KBM-7 (cell line): ENCODE results near the gene LCAT.
"Not testable (repeated sequence)": the region's sequence is repeated elsewhere in the genome, so short reads cannot be mapped to it uniquely, and the experiment has no call there.

Experiments
- DNase-seq: peaks from one replicate; pipeline ENCODE4 v3.0.0-alpha.2; 2015
- in situ Hi-C: fragments of 300-500 bp; cut with MboI; formaldehyde crosslinking; loops from 2 replicates; pipeline ENCODE4 v1.14.3; 2020; ENCODE audit warnings: low sequenced_read_pairs, low pct_unique_long_range_greater_than_20kb, mixed read lengths

LCAT gene, protein sequence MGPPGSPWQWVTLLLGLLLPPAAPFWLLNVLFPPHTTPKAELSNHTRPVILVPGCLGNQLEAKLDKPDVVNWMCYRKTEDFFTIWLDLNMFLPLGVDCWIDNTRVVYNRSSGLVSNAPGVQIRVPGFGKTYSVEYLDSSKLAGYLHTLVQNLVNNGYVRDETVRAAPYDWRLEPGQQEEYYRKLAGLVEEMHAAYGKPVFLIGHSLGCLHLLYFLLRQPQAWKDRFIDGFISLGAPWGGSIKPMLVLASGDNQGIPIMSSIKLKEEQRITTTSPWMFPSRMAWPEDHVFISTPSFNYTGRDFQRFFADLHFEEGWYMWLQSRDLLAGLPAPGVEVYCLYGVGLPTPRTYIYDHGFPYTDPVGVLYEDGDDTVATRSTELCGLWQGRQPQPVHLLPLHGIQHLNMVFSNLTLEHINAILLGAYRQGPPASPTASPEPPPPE

GRCh38 chr16:67943619-67944504, at the start of gene LCAT:
Gene LCAT, minus strand, starts transcription at chr16:67944120. Its CDS starts 19 bp downstream, at chr16:67944101.
- in situ Hi-C loops: no loop called here

DNA sequence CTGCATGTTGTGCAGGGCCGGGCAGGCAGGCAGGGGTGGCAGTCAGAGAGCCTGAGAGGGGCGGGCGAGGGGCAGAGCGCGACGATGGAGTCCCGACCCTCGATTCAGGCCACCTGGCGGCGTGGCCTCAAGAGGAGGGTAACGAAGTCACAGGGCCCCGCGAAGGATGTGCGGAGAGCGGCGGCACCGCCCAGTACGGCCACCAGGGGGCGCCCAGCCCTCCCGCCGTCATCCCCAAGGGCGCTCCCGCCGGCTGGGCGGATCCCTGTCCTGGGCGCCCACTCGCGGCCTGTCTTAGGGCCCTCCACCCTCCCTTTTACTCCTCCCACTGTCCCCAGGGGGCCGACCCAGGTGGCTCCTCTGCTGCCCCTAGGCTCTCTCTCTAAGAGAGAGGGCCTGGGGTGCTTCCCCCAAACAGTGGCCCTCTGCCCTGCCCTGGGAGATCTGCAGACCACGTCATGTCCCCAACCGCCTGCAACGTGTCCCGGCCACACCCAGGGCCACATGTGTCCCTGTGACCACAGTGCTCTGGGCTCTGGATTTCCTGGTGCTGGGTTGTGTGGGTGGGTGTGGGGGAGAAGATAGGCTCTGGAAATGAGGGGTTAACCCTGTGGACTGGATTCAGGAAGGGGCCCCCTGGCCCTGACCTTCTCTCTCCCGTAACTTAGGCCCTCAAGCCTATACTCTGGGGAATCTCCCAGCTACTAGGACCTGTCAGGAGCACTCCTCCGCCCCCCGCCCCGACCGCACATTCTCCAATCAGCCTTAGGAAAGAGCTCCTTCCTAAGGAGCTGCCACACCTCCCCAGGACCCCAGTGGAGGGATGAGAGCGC, 49.5 kb upstream of the LCAT start:
- in situ Hi-C loops: no loop called here
- peak; percentile 93 for DNase-seq

More at GRCh38 chr16:67943619-67944504, at the start of gene LCAT:
- no peak for DNase-seq

DNA sequence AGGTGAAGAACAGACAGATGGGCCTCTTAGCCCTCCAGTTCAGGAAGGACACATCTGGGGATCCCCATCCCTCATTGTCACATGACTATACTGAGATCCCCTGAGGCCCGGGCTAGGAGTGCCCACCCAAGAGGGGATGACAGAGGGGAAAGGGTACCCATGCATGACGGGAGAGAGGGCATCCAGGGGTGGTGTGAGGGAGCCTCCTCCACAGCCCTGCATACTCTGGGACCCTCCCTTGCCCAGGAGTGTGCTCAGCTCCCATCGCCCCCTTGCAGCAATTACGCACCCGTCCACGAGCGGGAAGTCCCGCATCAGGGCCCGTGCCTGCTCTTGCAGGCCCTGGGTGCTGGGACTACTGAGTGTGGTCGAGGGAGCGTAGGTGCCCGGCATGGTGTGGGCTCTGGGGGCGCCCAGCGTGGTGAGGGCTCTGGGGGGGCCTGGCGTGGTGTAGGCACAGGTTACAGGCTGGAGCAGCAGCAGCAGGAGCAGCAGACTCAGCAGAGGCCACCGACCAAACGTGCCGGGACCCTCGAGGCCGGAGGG, 48.8 kb upstream of the LCAT start:
- DNase-seq: no peak
- in situ Hi-C loops: no loop called here

DNA sequence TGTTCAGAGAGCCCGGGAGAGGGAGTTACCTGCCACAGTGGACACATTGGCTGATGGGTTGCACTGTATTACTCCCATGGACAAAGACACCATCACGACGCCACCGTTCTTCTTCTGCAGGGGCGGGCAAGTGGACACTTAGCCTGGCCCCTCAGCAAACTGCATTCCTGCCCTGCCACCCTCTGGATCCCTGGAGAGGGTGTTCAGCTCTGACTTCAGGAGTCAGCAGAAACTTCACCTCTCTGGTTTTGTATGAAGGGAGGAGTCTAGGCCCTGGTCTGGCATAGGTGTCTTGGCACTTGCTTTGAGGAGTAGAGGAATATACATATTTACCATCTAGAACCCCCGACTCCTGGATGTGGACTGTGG, 46.1 kb upstream of the LCAT start:
- DNase-seq: no peak
- in situ Hi-C loops: no loop called here

DNA sequence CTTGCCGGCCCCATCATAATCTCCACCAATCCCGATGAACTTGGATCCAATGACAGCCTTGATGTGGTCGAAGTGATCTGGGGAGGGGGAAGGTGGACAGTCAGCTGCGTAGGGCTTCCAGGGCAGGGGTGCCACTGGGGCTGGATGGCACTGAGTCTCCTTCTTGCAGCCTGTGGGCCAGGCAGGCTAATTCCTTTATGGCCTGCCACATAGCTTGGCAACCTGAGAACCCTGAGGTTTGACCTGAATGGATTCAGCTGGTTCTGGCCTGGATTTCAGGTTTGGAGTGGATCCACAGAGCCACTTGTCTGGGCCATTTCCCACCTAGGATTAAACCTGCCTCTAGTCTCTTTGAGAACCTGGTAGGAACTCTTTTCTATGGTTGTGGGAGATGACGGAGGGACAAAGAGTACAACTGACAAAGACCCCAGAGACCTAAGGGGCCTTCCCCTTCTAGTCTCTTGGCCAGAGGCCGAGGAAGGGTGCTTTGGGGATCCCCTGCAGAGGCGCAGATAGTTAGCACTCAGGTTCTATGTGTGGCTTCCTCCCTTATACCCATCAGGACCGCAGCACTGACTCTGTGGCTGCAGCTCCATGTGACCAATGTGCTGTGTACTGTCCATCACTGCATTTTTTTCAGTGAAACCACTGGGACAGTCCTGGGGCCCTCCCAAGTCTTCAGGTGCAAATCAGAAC, 45.5 kb upstream of the LCAT start:
- DNase-seq: no peak
- in situ Hi-C loops: no loop called here

DNA sequence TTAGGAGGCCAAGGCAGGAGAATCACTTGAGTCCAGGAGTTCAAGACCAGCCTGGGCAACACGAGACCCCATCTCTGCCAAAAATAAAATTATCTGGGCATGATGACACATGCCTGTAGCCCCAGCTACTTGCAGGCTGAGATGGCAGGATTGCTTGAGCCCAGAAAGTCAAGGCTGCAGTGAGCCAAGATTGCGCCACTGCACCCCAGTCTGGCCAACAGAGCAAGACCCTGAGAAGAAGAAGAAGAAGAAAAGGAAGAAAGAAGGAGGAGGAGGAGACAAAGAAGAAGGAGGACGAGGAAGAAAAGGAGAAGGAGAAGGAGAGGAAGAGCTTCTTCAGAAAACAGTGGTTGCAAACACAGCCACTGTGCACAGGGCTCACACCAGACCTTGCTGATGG, 44.8 kb upstream of the LCAT start:
- DNase-seq: no peak
- in situ Hi-C loops: no loop called here

DNA sequence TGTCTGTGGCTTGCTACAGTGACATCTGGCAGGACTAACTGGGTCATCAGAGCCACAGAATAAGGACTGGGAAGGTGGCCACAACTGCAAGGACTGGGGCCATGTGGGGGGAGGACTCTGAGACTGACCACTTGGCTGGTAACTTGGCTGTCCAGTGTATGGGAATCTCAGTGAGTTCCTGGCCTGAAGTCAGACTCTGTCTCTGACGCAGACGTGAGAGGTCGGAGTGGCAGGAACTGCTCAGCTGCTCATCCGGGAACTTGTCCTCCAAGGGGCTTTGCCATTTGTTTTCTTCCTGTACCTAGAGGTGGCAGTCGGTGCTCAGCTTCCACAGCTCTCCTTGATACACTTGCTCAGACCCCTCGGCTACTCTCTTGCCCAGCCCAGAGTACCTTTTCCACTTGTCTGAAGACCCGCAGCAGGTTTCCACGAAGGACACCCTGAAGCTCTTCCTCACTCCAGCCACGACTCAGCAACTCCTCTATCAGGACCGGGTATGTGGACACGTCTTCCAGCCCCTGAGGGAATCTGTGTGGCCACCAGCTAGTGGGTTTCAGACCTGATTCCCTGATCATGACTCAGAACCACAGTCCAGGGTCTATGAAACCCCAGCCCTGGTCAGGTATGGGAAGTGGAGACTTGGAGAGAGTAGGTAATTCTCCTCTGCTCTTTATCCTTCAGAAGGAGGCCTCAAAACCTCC, 43.7 kb upstream of the LCAT start:
- in situ Hi-C loops: no loop called here
- DNase-seq: no peak

DNA sequence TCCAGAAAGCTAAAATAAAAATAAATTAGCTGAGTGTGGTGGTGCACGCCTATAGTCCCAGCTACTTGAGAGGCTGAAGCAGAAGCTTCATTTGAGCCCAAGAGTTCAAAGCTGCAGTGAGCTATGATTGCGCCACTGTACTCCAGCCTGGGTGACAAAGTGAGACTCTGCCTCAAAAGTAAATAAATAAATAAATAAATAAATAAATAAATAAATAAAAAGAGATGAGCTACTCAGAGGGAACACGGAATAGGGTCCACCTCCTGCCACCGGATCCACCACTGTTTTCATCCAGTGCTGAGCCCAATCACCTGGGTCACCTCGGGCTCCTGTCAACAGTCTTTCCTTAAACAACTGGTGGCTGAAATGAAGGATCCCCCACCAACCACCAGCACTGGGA, 43.0 kb upstream of the LCAT start:
- in situ Hi-C loops: no loop called here

GRCh38 chr16:67982011-67982696, 38.2 kb upstream of the LCAT start:
- in situ Hi-C loops: no loop called here

More for the DNA sequence above, 43.0 kb upstream of the LCAT start:
- no peak for DNase-seq

GRCh38 chr16:67979955-67980678, 36.2 kb upstream of the LCAT start, which contains the start of gene DPEP3:
Gene DPEP3, minus strand, starts transcription at chr16:67980499. Its CDS starts 119 bp downstream, at chr16:67980380.
- in situ Hi-C loops: no loop called here
- DNase-seq: no peak

More at GRCh38 chr16:67982011-67982696, 38.2 kb upstream of the LCAT start:
- DNase-seq: no peak

DNA sequence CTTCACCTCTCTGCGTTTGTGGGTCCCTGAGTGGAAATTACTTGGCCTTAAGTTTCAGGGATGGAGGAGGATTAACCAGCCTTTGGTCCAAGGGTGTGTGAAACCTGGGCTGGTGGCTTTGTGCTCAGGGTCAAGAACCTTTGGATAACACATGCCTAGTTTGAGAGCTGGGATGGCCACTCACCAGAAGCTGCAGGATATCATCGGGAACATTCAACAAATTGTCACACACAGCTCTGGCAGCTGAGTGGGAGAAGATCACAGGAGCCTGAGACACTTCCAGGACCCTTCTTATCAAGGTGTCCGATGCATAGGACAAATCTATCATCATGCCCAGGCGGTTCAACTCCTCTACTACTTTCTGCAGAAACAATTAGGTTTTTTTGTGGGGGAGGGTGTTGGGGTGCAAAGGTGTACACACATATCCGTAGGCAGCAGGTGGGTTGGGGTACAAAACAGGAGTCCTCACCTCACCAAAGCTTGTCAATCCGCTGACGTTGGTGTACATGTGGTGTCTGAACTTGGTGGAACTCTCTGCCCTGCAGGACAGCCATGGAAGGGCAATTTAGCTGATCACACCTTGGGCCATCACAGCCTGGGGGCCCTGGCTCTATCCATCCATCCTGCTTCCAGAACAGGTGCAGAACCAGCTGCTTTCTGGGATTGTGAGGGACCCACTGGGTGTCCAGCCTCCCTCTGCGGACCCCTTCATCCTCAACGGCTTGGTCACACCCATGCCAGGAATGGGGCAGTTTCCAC, 33.7 kb upstream of the LCAT start:
- in situ Hi-C loops: no loop called here
- DNase-seq: no peak

DNA sequence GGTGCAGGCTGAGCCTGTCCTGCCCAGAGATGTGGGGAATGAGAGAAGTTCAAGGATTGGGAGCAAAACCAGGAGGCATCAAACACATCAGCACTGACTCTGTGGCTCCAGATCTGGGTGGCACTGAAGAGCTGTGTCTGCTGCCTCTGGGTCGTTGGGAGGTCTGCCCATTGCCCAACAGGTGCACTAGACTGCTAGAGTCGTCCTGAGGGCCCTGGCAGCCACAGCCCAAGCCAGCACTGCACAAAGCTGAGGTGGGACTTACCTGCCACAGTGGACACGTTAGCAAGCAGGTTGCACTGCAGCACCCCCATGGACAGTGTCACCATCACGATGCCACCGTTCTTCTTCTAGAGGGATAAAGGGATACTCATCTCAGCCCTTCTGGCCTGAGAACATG, 33.1 kb upstream of the LCAT start:
- DNase-seq: no peak
- in situ Hi-C loops: no loop called here

GRCh38 chr16:67976205-67976604, 32.3 kb upstream of the LCAT start:
- in situ Hi-C loops: no loop called here

GRCh38 chr16:67975321-67976105, 31.6 kb upstream of the LCAT start:
- no peak for DNase-seq
- in situ Hi-C loops: no loop called here

More at GRCh38 chr16:67976205-67976604, 32.3 kb upstream of the LCAT start:
- no peak for DNase-seq

- in situ Hi-C loops, DNase-seq: not testable (repeated sequence)
Observed at GRCh38 chr16:67972285-67972684, 28.4 kb upstream of the LCAT start.
